GM10248 (cell line): ENCODE results near the gene HEMK1.

Source experiments
- CTCF ChIA-PET: fragments of 300-600 bp; sonication (Branson Sonifier 250); formaldehyde crosslinking; extraction: SDS; loops from one replicate; lab custom pipeline; 2021; ENCODE audit warnings: antibody characterized with exemption; lab: Yijun Ruan, JAX
- POLR2A ChIA-PET: fragments of 350-650 bp; sonication (Branson Sonifier 250); formaldehyde crosslinking; extraction: SDS; loops from one replicate; lab custom pipeline; 2020; ENCODE audit warnings: antibody characterized with exemption; lab: Yijun Ruan, JAX
- DNase-seq: peaks from one replicate; pipeline ENCODE4 v3.0.0; 2012; ENCODE audit errors: extremely low spot score
- TF ChIP-seq, protein P1 (sequence below): IDR thresholded peaks from 2 replicates; pipeline ENCODE4 v1.5.1; 2012; ENCODE audit warnings: mild to moderate bottlenecking, low read depth; ENCODE audit errors: extremely low read depth, missing control alignments, control extremely low read depth

Gene HEMK1

DNA sequence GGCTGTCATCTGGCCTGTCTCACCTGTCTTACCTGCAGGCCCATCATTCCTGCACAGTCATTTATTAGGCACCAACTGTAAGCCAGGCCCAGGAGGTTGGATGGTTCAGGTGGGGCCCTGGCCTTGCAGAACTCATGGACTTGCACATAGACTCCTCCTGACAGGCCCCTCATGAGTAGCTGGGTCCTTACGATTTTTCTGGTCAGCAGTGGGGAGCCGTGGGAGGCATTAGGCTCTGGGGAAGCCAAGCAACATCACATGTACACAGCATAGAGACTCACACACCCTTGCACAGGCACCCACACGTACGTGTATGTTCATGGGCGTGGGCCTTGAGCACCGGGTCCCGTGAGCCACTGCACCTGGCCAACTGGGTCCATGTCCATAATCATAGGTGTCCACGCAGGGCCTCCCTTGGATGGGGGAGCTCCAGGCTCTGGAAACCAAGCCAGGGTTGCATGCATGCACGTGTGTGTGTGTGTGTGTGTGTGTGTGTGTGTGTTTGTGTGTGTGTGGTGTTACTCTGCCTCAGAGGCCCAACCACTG, 21.9 kb downstream of the HEMK1 start:
- CTCF ChIA-PET: interaction anchor here (1.0 to 11.1 kb wide), 11 partner anchors 8 to 786 kb away, joined by 3 to 266 read pairs (median 4); partner anchors contain the start of genes C3orf18, CISH, HEMK1 and MAPKAPK3
- DNase-seq: no peak
- POLR2A ChIA-PET: interaction anchor here (0.6 to 1.4 kb wide), 3 partner anchors 11 to 22 kb away, joined by 3 to 4 read pairs (median 3); partner anchors contain the start of genes CISH and HEMK1
- TF ChIP-seq, protein P1, sequence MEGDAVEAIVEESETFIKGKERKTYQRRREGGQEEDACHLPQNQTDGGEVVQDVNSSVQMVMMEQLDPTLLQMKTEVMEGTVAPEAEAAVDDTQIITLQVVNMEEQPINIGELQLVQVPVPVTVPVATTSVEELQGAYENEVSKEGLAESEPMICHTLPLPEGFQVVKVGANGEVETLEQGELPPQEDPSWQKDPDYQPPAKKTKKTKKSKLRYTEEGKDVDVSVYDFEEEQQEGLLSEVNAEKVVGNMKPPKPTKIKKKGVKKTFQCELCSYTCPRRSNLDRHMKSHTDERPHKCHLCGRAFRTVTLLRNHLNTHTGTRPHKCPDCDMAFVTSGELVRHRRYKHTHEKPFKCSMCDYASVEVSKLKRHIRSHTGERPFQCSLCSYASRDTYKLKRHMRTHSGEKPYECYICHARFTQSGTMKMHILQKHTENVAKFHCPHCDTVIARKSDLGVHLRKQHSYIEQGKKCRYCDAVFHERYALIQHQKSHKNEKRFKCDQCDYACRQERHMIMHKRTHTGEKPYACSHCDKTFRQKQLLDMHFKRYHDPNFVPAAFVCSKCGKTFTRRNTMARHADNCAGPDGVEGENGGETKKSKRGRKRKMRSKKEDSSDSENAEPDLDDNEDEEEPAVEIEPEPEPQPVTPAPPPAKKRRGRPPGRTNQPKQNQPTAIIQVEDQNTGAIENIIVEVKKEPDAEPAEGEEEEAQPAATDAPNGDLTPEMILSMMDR: no peak

DNA sequence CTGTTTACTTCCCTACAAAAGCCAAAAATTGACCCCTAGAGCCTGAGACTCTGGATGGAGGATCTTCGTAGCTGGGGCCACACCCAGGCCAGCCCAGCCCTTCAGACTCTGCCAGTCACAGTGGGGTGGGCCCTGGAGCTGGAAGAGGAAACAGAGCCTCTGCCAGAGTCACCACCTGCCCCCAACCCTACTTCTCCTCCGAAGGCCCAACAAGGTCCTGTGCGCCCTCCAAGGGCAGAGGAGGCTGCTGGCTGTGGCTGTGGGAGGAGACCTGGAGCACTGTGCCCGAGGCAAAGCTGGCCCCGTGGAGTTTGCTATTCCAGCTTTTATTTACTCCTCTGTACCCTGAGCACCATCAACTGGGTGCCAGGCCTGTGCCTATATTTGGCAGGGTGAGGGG, 23.2 kb downstream of the HEMK1 start:
- ChIA-PET CTCF (interaction anchor here (0.6 to 11.1 kb wide), 6 partner anchors 10 to 268 kb away, joined by 3 to 266 read pairs (median 4); partner anchors contain the start of genes CISH, HEMK1 and MAPKAPK3), POLR2A (interaction anchor here (1.0 to 1.2 kb wide), 2 partner anchors 21 to 24 kb away, joined by 3 to 4 read pairs; no protein-coding TSS in a partner anchor)
- no peak for DNase-seq
- TF ChIP-seq, protein P1: no peak

DNA sequence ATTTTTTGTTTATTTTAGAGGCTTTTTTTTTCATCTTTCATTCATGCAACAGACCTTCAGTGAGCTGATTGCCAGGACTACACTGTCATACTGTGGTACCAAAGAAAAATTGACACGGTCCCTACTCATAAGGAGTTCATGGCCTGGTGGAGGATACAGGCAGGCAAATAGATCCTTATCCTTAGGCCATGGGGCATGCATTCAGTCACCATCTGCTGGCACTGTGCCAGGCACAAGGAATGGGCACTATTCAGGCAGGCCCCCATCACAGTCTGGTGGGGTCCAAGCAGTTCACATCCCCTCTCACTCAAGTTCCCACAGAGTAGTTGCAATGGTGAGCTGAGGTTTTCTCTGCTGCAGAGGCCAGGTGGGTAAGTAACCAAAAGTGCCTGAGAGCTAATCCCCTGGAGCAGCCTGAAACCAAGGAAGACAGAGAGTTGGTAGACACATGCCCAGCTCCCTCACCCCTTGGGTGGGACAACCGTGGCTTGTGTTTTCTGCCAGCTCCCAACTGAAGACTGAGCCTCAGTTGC, 25.0 kb downstream of the HEMK1 start:
- ChIA-PET POLR2A (no interaction called here), CTCF (interaction anchor here (0.9 to 11.1 kb wide), 3 partner anchors 8 to 22 kb away, joined by 3 to 266 read pairs (median 4); partner anchors contain the start of genes CISH and MAPKAPK3)
- TF ChIP-seq, protein P1: no peak
- DNase-seq: no peak

DNA sequence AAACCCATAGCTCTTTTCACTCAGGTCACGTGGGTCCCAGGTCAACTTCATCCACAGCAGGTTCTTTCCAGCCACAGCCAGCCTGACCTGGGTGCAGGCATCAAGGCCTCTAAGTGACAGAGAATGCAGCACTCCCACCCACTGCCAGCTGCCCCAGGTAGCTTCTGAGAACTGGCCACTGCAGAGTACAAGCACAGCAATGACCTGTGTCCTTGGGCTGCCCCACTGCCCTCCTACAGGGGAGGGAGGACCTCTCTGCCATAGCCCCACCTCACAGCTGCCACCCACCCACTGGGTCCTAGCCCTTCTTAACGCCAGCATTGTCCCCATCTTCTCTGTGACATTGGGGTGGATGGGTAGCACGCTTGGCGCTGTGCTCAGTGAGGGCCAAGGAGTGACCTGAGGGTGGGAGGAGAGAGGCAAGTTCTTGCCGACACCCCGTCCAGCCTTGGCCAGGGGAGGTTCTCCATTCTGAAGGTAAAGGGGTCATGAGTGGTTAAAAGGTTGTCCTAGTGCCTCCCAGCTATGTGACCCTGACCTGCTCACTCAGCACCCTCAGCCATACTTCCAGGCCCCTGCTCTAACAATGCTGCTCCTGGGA, 29.9 kb downstream of the HEMK1 start:
- TF ChIP-seq, protein P1: no peak
- DNase-seq: no peak
- ChIA-PET CTCF (interaction anchor here (0.8 to 3.4 kb wide), 8 partner anchors 9 to 54 kb away, joined by 3 to 18 read pairs (median 8); no protein-coding TSS in a partner anchor), POLR2A (no interaction called here)

DNA sequence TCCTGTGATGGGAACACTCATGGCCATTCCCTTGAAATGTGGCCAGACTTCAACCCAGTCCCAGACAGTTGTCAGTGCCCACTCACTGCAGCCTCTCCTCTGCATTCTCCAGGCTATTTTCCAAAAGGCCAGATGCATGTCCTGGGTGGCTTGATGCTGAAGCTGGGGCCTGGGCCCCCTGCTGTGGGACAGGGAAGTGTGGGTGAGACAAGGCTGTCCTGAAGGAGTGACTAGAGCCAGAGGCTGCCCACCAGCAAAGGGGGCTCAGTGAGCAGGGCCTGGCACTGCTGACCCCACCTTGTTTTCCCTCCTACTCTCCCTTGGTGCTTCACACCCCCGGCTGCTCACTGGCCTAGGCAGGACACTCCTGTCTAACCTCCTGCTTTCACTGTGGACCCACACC, 30.4 kb downstream of the HEMK1 start:
- DNase-seq: no peak
- POLR2A ChIA-PET: no interaction called here
- CTCF ChIA-PET: interaction anchor here (1.8 to 7.5 kb wide), 4 partner anchors 9 to 50 kb away, joined by 6 to 54 read pairs (median 14); partner anchors contain the start of gene MAPKAPK3
- TF ChIP-seq, protein P1: no peak

DNA sequence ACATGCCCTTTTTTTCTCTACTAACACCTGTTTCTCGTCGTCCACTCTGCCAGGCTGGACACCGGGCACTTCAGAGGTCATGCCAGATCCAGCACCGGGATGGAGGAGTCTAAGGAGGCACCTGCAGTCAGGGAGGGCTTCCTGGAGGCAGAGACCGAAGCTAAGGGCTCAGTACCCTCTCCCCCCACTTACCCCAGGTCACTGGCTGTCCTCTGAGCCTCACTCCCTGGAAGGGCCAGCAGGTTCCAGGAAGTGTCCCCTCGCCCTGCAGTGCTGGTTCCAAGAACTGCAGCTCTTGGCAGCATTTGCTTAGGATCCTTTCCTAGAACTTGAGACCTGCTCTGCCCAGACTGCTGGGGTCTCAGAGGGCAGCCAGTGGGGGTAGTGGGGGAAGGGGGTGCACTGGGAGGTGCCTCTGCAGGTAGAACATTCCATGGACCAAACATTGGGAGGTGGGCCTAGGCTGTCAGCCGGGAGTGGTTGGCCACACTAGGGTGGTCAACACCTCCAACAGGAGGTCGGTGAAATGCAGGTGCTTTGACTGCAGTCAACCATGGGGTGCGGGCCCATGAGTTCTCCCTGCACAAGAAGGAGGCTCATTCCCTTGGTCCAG, 30.9 kb downstream of the HEMK1 start:
- TF ChIP-seq, protein P1: no peak
- CTCF ChIA-PET: interaction anchor here (1.6 to 7.5 kb wide), 3 partner anchors 10 to 19 kb away, joined by 4 to 54 read pairs (median 11); partner anchors contain the start of gene MAPKAPK3
- no peak for DNase-seq
- POLR2A ChIA-PET: no interaction called here
